ENCODE data around the gene CHD6. TPM values are rescaled to one million over a fixed set of nuclear protein-coding genes. Genes with fewer than 3 reads are reported as not detected.
"Not testable (repeated sequence)": the region's sequence is repeated elsewhere in the genome, so short reads cannot be mapped to it uniquely, and the experiment has no call there.

Gene CHD6
- total RNA-seq, 1 donor from 2014 or later, result 52.6 TPM

DNA sequence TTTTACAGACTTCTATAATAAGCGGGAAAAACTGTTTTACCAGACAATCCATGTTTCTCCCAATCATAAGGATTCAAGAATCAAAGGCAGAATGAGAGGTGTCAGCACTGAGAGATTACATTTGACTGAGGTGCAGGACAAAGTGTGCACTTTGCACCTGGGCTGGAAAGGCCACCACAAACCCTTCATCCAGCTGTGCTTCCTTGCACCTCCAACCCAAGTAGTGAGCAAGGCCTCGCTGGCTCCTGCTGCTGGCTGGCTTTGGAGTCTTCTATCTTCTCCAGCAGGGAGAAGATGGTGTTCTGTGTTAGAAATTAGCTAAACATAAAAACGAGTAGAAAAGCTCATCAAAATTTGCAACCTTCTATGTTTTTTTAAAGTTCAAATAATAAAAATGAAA, 77.7 kb downstream of the CHD6 start:
- no peak for DNase-seq

DNA sequence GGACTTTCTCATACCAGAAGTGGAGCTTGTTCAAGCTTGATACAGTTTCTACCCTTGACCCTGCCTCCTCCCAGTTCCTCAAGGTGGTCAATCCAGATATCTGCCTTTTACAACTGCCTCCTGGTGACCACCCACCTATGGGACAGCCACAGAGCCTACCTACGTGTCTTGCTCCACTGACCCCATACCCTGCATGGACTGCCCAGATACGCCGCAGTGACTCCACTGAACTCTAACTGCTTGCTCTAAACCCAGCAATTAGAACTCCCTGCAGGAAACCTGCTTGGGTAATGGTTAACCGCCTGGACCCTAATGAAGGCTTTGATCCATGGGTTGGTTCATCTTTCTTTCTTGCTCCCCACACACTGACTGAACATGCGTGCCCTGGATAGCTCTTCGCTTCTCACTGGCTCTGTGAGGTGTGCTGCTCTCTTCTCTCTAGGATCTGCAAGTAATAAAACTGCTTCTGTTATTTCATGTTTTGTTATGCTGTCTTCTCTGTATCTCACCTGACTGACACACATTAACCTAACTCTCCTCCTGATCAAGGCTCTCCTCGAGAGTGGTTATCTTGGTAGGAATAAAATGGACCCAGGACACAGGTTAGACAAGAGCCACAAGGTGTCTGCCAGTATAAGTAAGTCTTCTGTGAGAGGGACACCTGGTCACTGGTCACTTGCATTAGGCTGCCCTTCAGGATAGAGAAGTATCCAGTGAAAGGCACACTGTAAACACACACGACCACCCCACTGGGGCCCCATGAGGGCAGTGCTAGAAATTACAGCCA, 79.2 kb downstream of the CHD6 start:
- no peak for DNase-seq

DNA sequence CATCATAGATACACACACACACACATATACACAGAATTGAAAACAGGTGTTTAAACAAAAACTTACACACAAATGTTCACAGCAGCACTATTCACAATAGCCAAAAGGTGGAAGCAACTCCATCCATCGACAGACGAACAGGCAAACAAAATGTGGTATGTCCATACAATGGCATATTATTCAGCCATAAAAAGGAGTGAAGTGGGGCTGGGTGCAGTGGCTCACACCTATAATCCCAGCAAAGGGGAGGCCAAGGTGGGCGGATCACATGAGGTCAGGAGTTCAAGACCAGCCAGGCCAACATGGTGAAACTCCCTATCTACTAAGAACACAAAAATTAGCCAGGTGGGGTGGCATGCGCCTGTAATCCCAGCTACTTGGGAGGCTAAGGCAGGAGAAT, 80.3 kb downstream of the CHD6 start:
- no peak for DNase-seq

DNA sequence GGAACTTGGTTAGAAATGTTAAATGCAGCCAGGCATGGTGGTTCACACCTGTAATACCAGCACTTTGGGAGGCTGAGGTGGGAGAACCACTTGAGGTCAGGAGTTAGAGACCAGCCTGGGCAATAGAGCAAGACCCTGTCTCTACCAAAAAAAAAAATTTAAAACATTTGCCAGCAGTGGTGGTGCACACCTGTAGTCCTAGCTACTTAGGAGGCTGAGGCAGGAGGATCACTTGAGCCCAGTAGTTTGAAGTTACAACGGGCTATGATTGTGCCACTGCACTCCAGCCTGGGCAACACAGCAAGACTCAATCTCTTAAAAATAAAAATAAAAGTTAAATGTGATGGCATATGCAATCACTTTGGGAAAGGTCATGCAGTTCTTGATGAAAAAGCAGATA, 82.6 kb downstream of the CHD6 start:
- DNase-seq, result not testable (repeated sequence)

DNA sequence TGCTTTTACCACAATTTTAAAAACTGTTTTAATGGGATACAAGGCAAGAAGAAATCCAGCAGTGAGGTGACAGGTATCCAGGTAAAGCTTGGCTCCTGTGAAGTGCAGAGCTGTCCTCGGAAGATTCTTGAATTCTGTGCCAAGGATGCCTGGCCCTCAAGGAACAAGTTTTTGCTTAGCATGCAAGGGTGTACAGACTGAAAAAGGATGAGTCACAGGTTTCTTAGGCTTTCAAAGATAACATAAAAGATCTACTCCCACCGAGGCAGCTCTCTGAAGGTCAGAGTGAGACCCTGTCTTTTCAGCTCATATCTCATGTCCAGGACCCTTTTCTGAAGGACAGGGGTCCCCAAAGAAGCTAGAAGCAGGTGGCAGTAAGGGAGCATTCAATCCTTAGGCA, 83.3 kb downstream of the CHD6 start:
- DNase-seq, result no peak

DNA sequence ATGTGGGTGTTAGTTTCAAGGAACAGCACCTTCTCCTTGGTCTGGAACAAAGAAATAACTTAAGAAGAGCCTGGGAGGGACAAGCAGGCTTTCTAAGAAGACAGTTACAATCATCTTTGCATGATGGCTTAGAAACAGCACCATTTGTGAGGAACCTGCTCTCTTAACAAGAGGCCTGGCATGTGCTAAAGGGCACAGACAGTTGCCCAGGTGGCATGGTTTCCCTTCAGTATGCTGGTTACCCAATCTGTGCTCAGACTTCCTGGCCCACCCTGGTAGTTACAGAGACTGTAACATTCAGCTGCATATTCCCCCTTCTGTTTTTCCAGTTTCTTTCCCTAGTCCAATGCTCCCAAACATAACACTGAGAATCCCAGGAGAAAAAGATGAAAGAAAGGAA, 84.0 kb downstream of the CHD6 start:
- no peak for DNase-seq

DNA sequence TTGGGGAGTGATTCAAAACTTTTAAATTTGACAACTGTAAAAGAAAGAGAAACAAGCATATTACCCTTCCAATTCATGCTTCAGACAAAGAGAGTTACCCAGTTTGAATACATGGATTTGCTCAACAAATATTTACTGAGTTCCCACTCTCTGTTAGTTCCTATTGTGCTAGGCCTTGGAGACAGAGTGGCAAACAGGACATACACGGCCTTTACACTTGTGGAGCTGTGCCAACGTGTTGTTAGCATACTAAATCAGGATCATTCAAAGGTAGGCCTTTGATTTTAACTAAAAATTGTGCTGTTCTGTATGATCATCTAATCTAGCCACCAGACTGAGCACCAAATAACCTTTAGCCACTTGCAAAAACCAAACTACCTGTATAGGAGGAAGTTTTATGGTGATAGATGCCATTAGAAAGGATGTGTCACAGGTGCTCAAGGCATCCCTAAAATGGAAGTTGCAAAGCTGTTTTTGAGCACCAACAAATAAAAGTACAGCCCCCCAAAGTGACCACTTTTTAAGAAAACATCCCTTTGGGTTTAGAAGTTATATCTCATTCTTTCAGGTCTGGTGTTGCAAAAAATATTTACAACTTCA, 84.5 kb downstream of the CHD6 start:
- DNase-seq, result no peak

DNA sequence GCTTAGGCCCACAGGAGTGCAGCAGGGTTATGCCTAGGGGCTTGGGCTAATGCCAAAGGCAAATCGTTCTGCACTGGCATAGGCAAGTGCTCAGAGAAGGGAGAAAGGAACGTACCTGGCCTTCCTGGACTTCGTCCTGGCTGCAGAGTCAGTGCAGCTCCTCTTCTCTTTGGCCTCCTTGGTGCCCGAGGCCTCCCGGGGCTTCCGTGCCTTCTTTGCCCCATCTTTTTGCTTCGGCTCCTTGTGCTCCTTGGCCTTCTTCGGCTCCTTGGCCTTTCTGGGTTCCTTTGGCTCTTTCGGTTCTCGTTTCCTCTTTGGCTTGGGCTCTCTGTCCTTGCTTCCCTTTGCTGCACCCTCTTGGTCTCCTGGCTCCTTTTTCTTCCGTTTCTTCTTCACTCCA, 85.2 kb downstream of the CHD6 start:
- DNase-seq, result no peak

DNA sequence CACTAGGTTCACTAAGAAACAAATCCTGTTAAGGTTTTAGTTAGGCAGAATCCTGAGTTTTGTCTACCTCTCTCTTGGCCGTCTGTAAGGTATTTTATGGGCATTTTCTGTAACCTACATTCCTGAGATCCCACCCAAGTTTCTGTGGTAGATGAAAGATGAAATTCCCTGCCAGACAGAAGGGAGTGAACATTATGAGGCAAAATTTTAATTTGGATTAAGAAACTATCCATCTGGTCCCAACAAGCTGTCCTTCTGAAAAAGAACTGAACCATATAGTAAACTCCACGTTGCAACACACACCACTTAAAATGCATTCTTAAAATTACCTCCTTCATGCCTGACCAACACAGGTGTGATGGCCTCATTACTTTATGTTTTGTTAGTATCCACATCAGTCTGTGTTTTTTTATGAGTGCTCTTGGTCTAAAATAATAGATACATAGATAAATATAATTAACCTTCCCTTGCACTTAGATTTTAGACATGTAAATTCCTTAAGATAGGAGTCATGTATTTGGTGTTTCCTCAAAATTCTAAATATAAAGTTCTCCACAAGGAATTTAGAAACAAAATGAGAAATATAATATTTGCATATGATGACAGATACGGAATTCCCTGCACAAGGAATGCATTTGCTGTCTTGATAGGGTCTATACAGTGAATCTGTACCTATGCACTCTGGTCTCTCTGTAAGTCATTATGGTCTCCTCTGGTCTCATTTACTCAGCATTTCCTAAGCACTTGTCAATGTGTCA, 86.5 kb downstream of the CHD6 start:
- DNase-seq, result no peak

DNA sequence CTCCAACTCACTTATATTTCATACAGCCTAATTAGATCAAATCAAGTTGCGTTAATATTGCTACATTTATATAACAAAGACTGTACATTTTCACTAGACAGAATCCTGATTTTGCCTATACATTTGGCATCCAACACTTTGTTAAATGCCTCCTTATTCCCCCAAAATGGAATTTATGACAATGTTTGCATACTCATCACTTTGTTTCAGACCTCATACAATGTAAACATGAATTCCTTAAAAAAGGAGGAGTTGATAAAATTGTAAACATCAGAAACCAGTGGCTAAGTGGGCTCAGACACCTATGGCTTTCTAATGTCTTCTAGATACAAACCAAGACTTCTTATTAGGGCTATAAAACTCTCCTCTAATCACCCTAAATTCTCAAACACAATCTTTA, 87.3 kb downstream of the CHD6 start:
- no peak for DNase-seq

DNA sequence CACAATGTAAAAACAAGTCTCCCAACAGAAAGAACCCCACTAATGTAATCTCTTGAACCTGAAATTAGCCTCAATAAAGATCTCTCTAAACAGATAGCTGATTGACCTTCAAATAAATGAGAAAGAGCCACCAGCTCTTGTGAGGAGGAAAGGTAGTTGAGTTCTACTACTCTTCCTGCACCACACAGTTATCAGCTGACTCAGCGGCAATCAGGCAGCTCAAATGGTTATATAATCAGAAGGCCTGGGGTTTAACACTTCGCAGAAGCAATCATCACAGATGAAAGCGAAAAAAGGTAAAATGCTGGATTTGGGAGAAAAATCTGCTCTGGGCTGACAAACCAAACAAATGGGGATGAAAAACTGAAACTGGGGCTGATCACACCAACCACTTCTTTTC, 91.8 kb downstream of the CHD6 start:
- no peak for DNase-seq

DNA sequence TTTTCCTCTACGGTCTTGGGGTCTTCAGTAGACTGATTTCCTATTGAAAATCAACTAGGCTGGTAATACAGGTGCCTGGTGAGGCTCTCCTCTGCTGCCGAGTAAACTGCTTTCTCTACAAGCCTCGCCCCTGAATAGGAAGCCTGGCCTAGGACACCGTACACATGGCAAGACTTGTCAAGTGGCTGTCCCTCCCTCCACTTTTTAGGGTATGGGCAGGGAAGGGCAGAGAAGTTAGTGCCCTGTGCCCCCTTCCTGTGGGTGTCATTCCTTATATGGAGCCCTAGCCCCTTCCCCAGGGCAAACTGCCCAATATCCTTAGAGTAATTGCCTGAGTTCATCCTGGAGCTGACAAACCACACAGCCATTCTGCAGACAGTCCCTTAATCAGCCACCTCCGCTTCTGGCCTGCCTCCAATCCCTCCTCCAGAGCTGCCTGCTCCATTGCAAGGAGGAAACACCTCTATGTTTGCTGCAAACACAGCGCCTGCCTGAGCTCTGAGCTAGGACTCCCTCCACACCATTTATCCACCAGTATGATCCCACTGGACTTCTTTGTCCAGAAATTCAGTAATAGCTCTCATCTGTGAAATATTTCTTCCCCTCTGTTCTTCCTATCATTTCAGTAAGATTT, 93.1 kb downstream of the CHD6 start:
- peak; percentile 67 for DNase-seq

DNA sequence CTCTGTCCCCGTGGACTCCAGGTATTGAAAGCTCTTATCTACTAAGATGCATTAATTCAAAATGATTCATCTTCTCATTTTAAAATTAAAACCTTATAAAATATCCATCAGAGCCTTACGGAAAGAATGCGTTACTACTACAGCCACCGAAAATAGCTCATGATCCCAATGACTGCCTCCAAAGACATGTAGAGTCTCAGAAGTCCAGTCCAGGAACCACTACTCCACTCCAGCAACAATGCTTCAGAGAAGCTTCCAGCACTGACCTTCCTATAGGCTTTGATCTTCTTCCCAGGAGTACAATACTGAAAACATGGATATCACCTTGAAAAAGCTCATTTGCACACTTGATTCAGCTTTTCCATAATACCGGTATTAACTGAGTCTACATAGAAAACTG, 94.3 kb downstream of the CHD6 start:
- no peak for DNase-seq

DNA sequence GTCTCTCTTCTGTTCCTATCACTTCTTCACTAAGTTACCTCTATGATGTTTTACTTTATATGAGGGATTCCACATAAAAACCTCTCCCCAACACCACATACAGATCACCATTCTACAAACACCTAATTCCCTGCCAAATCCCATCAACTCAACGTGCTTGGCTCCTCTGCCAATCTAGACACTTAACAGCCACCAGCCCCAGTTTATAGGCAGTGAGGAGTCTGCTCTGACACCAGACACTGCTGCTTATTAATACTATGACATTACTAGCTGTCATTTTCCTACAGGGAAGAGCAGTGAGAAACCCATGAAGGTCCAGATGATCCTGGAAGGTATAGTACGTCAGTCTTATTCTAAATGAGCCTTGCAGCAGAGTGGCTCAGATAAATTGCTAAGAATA, 104.3 kb downstream of the CHD6 start:
- no peak for DNase-seq

DNA sequence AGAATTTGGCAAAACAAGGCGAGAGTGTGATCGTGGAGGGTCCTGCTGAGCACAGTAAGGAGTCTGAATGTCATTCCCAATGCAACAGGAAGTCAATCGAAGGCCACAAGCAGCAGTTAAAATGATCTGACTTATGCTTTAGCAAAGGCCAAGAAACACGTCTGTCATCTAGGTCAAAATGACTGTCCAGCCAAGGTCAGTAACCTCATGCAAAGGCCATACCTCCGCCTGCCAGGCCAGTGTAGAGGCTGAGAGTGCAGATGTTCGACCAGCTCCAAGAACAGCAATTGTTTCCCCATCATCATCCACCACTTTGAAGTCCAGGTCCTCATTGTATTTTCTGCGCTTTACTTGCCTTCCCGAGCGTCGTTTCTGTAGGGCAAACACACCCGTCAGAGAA, 105.6 kb downstream of the CHD6 start:
- DNase-seq, result no peak

DNA sequence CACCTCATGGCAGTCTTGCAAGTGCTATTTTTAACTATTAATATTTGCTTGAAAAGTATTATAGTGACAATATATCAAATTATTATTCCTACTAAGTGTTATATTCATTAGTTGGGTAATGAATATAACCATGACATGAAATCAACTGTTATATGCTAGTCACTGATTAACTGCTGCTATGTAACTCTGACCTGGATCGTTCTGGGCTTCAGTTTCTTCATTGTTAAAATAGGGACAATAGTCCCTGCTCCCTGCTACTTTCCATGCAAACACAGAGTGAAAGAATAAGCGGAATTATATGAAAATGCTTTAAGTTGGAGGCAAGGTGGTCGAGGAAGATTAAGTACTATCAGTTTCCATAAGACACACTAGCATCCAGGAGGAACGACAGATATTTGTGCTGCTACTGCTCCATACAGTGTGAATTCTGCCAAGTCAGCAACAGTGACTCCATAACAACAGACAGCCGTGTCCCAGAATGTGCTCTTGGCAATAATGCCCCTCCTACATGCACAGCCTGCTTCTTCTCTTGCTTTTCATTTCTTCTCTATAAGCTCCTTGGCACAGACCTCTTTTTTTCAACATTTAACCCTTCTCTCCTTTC, 107.2 kb downstream of the CHD6 start:
- no peak for DNase-seq

DNA sequence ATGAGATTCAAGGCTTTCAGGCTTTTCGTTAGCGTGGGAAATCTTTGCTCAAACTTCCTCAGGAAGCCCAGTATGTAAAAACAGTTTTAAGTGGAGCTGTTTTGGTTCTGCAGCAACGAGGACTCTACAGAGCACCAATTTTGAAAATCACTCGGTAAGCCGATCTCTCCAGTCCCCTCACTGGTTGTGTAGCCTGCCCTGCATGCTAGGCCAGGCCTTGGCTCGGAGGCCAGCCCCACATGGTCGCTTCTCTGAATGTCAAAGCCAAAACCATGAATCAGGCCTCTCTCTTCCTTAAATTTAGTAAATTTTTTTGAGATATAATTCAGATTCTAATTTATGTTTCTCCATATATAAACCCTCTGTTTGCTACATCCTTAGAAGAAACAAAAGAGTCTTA, 108.0 kb downstream of the CHD6 start:
- DNase-seq, result no peak

DNA sequence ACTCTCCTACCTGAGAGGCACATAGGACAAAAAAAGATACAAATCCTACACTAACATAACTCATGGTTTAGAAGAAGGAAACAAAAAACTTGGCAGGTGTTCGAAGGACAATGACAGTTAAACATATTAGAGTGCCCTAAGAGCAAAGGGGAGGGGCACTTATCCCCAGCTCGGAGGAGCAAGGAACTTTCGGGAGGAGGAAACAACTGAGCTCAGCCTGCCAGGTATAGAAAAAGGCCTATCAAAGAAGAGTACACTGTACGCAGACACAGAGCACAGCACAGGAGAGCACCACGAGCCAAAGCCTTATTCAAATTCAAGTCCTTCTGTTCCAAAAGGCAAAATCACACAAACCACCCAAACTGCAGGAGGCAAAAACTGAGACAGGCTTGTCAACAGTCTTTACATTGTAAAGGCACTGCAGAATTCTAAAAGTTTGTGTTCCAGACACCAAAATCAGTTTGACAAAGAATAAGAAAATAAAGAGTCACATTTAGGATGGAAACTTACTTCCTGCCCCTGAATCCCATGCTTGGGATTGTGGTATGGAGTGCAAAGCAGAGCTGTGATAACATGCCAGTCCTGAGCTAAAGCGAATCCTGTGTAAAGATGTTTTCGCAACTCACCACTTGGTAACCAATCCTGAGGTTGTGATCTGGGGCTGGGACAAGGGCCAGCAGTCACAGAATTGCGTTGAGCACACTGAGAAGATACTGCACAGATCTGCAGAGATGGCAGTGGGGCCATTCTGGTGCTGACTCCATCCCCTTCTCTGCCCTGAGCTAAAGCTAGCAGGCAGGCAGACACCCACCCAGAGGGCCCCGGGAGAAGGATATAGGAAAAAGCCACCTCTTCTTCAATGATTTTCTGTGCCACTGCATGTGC, 108.6 kb downstream of the CHD6 start:
- DNase-seq, result no peak

DNA sequence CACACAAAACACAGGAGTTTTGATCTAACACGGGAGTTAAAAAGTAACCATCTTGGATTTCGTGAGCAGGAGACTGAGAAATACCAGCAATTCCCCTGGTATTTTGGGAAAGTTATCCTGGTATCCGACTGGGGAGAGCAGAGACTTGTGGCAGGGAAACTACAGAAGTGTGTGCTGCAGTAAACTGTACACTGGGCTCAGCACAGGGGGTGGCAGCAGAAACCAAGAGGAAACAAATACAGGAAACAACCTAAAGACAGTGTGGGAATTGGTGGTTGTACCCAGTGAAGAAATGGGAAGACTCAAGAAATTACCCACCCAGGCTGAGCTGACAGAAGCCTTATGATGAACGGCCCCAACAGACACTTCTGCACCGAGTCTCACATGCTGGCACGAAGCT, 109.8 kb downstream of the CHD6 start:
- no peak for DNase-seq

DNA sequence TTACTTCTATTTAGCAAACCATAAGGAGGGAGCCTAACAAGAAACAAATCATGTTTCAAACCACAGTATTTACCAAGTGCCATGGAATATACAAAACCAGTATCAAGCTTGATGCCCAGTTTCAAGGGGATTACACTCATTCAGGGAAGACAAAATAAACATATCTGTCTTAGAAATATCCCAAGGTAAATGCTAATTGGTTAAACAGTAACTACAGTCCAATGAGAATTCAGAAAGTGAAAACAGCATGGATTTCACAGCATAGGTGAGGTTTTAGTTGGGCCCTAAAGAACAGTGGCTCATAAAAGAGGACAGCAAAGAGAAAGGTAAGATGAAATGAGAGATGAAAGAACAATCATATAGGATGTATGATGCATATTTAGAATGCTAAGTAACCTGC, 110.3 kb downstream of the CHD6 start:
- DNase-seq, result no peak

DNA sequence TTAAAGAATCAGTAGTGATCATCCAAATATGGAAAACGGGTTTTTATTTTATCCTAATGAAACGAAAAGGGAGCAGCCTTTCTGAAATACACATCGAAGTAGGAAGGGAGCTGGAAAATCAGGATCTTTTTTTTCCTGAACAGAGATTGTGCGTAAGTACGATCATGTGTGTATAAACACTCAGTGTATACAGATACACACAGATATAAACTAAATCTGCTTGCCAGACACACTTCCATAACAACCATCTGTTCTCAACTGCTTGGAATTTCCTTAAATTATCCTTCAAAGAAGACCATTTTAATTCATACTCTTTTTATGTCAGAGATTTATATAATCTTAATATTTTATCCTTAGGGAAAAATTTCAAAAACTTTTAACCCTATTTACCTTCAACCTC, 110.7 kb downstream of the CHD6 start:
- DNase-seq, result no peak

Measured in occipital lobe (tissue), 2 donors.